MM.1S (cell line): ENCODE measurements around the gene ACAP2.

Experiments
- DNase-seq: peaks from one replicate; pipeline ENCODE4 v3.0.0-alpha.2; 2015
- H2AFZ ChIP-seq: fragments of 300-600 bp; sonication (generic); 2 replicates; pipeline ENCODE4 v1.6.0; 2016; ENCODE audit warnings: antibody characterized with exemption, low read length
- H3F3A ChIP-seq: fragments of 300-600 bp; sonication (generic); 2 replicates; pipeline ENCODE4 v1.6.1; 2016; ENCODE audit warnings: mild to moderate bottlenecking, antibody characterized with exemption, low read length, moderate library complexity, mixed read lengths; ENCODE audit not compliant: insufficient read depth
- H3K27ac ChIP-seq: fragments of 300-600 bp; sonication (generic); 2 replicates; pipeline ENCODE4 v1.5.1; 2016; ENCODE audit warnings: mild to moderate bottlenecking, low read length
- H3K27me3 ChIP-seq: fragments of 300-600 bp; sonication (generic); replicated peaks from 2 replicates; pipeline ENCODE4 v1.6.0; 2016; ENCODE audit warnings: low read length; ENCODE audit not compliant: insufficient read depth
- H3K36me3 ChIP-seq: fragments of 300-600 bp; sonication (generic); replicated peaks from 2 replicates; pipeline ENCODE4 v1.6.1; 2016; ENCODE audit warnings: mild to moderate bottlenecking, low read length, mixed read lengths; ENCODE audit not compliant: insufficient read depth
- H3K4me1 ChIP-seq: fragments of 300-600 bp; sonication (generic); 2 replicates; pipeline ENCODE4 v1.6.1; 2016; ENCODE audit warnings: low read length, mixed read lengths
- H3K4me2 ChIP-seq: fragments of 300-600 bp; sonication (generic); 2 replicates; pipeline ENCODE4 v1.6.0; 2016; ENCODE audit warnings: low read depth, low read length
- H3K4me3 ChIP-seq: fragments of 300-600 bp; sonication (generic); 2 replicates; pipeline ENCODE4 v1.5.1; 2016; ENCODE audit warnings: low read length, mixed read lengths
- H3K79me2 ChIP-seq: fragments of 300-600 bp; sonication (generic); 2 replicates; pipeline ENCODE4 v1.6.1; 2016; ENCODE audit warnings: mixed run types, low read length, mixed read lengths
- H3K9ac ChIP-seq: fragments of 300-600 bp; sonication (generic); 2 replicates; pipeline ENCODE4 v1.6.1; 2016; ENCODE audit warnings: low read length, mixed read lengths
- H3K9me2 ChIP-seq: fragments of 300-600 bp; sonication (generic); replicated peaks from 2 replicates; pipeline ENCODE4 v1.6.1; 2016; ENCODE audit warnings: mild to moderate bottlenecking, low read length, mixed read lengths; ENCODE audit not compliant: insufficient read depth
- H3K9me3 ChIP-seq: fragments of 300-600 bp; sonication (generic); replicated peaks from 2 replicates; pipeline ENCODE4 v1.6.1; 2016; ENCODE audit warnings: mild to moderate bottlenecking, low read length, mixed read lengths; ENCODE audit not compliant: insufficient read depth
- H4K20me1 ChIP-seq: fragments of 300-600 bp; sonication (generic); 2 replicates; pipeline ENCODE4 v1.6.1; 2016; ENCODE audit warnings: mild to moderate bottlenecking, low read length, moderate library complexity, mixed read lengths; ENCODE audit not compliant: insufficient read depth
- CTCF ChIP-seq: fragments of 300-600 bp; sonication (generic); IDR thresholded peaks from 2 replicates; pipeline ENCODE4 v1.5.1; 2016; ENCODE audit warnings: antibody characterized with exemption, low read length, mixed read lengths
- EZH2 ChIP-seq: fragments of 300-600 bp; sonication (generic); optimal IDR thresholded peaks from 2 replicates; pipeline ENCODE3; 2017; ENCODE audit warnings: low read depth, mild to moderate bottlenecking, antibody characterized with exemption, low read length, mixed read lengths
- EZH2phosphoT487 ChIP-seq: fragments of 300-600 bp; sonication (generic); IDR thresholded peaks from 2 replicates; pipeline ENCODE4 v1.6.1; 2018; ENCODE audit warnings: antibody characterized with exemption, low read length

Gene ACAP2

DNA sequence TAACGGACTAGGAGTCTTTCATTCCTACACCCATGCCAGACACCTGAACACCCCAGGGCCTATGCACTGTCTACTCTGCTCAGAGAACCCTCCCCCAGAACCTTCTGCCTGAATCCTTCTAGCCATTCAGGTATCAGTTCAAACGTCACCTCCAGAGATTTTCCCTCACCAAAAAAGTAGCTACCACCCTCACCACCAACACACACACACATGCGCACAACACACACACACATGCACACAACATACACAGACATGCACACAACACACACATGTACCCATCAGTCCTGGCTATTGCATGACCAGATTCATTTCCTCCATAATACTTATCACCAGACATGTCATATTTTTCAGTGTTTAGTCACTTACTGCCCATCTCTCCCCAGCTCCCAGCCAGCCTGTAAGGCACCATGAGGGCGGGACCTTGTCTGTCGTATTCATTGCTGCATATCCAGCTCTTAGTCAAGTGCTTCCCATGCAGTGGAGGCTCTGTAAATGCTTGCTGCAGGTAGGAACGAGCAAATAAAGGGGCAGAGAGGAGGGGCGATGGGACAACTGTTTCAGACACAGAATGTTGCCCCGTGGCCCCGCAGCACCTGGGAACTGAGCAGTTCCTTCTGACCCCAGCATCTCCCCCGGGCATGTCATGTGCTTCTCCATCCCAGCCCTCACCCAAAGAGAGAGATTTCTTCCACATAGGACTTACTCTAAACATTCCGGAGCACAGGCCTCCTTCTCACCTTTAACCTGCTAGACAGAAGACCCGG, 201.0 kb downstream of the ACAP2 start:
- no peaks in the 10 kb centered on the region for H3F3A ChIP-seq
- no peak for DNase-seq
- no peaks in the 10 kb centered on the region for H3K27me3 ChIP-seq

GRCh38 chr3:195240939-195241338, 201.9 kb downstream of the ACAP2 start:
- H3K27me3 ChIP-seq: no peaks in the 10 kb centered on the region
- H3K27ac ChIP-seq: no peak overlapping the region
- no peak overlapping the region for H3K4me2 ChIP-seq
- no peak overlapping the region for H3K9ac ChIP-seq
- no peaks in the 10 kb centered on the region for H3K79me2 ChIP-seq
- TF ChIP-seq EZH2 (no peak), EZH2phosphoT487 (no peak), CTCF (no peak)
- no peaks in the 10 kb centered on the region for H3K9me2 ChIP-seq
- H3K4me1 ChIP-seq: no peaks in the 10 kb centered on the region
- no peaks in the 10 kb centered on the region for H3K9me3 ChIP-seq
- no peak overlapping the region for H3K4me3 ChIP-seq
- no peaks in the 10 kb centered on the region for H3F3A ChIP-seq
- H3K36me3 ChIP-seq: no peaks in the 10 kb centered on the region
- no peaks in the 10 kb centered on the region for H4K20me1 ChIP-seq
- no peak for DNase-seq
- no peak overlapping the region for H2AFZ ChIP-seq

More for the DNA sequence above, 201.0 kb downstream of the ACAP2 start:
- Histone ChIP-seq H3K36me3 (no peaks in the 10 kb centered on the region), H3K27ac (no peak overlapping the region), H2AFZ (no peak overlapping the region), H3K4me1 (no peaks in the 10 kb centered on the region), H4K20me1 (no peaks in the 10 kb centered on the region), H3K4me2 (no peak overlapping the region), H3K9me3 (no peaks in the 10 kb centered on the region), H3K79me2 (no peaks in the 10 kb centered on the region), H3K9me2 (no peaks in the 10 kb centered on the region), H3K9ac (no peak overlapping the region), H3K4me3 (no peak overlapping the region)
- TF ChIP-seq CTCF (no peak), EZH2phosphoT487 (no peak), EZH2 (no peak)

GRCh38 chr3:195240171-195240701, 202.6 kb downstream of the ACAP2 start:
- no peak overlapping the region for H2AFZ ChIP-seq
- no peak overlapping the region for H3K4me2 ChIP-seq
- H4K20me1 ChIP-seq: no peaks in the 10 kb centered on the region
- no peaks in the 10 kb centered on the region for H3K9me2 ChIP-seq
- no peaks in the 10 kb centered on the region for H3F3A ChIP-seq
- no peak overlapping the region for H3K4me3 ChIP-seq
- H3K27me3 ChIP-seq: no peaks in the 10 kb centered on the region
- H3K36me3 ChIP-seq: no peaks in the 10 kb centered on the region
- H3K9ac ChIP-seq: no peak overlapping the region
- H3K4me1 ChIP-seq: no peaks in the 10 kb centered on the region
- DNase-seq: no peak
- no peaks in the 10 kb centered on the region for H3K79me2 ChIP-seq
- no peak for TF ChIP-seq CTCF
- no peak for TF ChIP-seq EZH2
- no peak for TF ChIP-seq EZH2phosphoT487
- no peaks in the 10 kb centered on the region for H3K9me3 ChIP-seq
- H3K27ac ChIP-seq: no peak overlapping the region
